ENCODE measurements around the gene MICAL3. TPM values are rescaled to one million over a fixed set of nuclear protein-coding genes. Genes with fewer than 3 reads are reported as not detected.

The MICAL3 gene
- total and polyA plus RNA-seq, 9 of the 15 experiments (the other 6 are each of a cell fraction or from before 2014, with no cell fraction given): 0.53 to 32.1 (median 12.3) TPM

- peak; percentile 58 for TF ChIP-seq REST (IDR thresholded peaks at IDR 0.05; ENCODE audit: borderline replicate concordance)
- 0 out of 2 replicates have a peak, but pooled peaks have one; percentile 7 for TF ChIP-seq REST (CRISPR knock-in tag; IDR thresholded peaks at IDR 0.05; ENCODE audit: low read depth)
- no peak for TF ChIP-seq ZBTB8A (IDR thresholded peaks at IDR 0.05; ENCODE audit: partially characterized antibody)
- peak; percentile 54; the same call in 1 of the 2 replicates for TF ChIP-seq CBX1 (IDR thresholded peaks at IDR 0.05; ENCODE audit: low read depth)
- no peak for TF ChIP-seq RUNX1 (IDR thresholded peaks at IDR 0.05; ENCODE audit: low read depth)
- no peak for TF ChIP-seq NCOA4 (IDR thresholded peaks at IDR 0.05; ENCODE audit: partially characterized antibody)
- no peak for TF ChIP-seq CBX2 (IDR thresholded peaks at IDR 0.05; ENCODE audit: insufficient read depth, low read length, poor library complexity, severe bottlenecking)
- no peak for TF ChIP-seq ZNF668 (CRISPR knock-in tag; IDR thresholded peaks at IDR 0.05)
- TF ChIP-seq MYNN (IDR thresholded peaks at IDR 0.05): peak; percentile 47; the same call in 1 of the 2 replicates
- no peak for TF ChIP-seq MYNN (CRISPR knock-in tag; IDR thresholded peaks at IDR 0.05)
- TF ChIP-seq EP400 (IDR thresholded peaks at IDR 0.05): peak; percentile 66; the same call in 1 of the 2 replicates
- TF ChIP-seq ZNF695 (CRISPR knock-in tag; IDR thresholded peaks at IDR 0.05): no peak
- 0 out of 2 replicates have a peak, but pooled peaks have one; percentile 40 for TF ChIP-seq ZNF143 (CRISPR knock-in tag; IDR thresholded peaks at IDR 0.05)
- no peak for TF ChIP-seq ZKSCAN3 (CRISPR knock-in tag; IDR thresholded peaks at IDR 0.05)
- 0 out of 2 replicates have a peak, but pooled peaks have one; percentile 57 for TF ChIP-seq CREB3L1 (IDR thresholded peaks at IDR 0.05; ENCODE audit: borderline replicate concordance, low read depth)
- no peak for TF ChIP-seq PPARD (CRISPR knock-in tag; IDR thresholded peaks at IDR 0.05)
- TF ChIP-seq MED1 (CRISPR knock-in tag; IDR thresholded peaks at IDR 0.05; ENCODE audit: borderline replicate concordance): no peak
- 0 out of 2 replicates have a peak, but pooled peaks have one; percentile 37 for TF ChIP-seq SUPT5H (IDR thresholded peaks at IDR 0.05)
Observed at GRCh38 chr22:17786435-17787161, 237.8 kb downstream of the MICAL3 start (continued).

Data from K562 (cell line).